Measurements from ENCODE around the gene KAT2B.
"Not testable (repeated sequence)": the region's sequence is repeated elsewhere in the genome, so short reads cannot be mapped to it uniquely, and the experiment has no call there.

DNA sequence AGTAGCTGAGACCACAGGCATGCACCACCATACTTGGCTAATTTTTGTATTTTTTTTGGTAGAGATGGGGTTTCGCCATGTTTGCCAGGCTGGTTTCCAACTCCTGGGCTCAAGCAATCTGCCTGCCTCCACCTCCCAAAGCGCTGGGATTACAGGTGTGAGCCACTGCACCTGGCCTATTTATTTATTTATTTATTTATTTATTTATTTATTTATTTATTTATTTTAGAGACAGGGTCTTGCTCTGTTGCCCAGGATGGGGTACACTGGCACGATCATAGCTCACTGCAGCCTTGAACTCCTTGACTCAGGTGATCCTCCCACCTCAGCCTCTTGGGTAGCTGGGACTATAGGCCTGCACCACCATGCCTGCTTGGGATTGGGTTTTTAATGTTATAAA lies 4.9 kb downstream of the KAT2B start:
- TF ChIP-seq, protein P1, sequence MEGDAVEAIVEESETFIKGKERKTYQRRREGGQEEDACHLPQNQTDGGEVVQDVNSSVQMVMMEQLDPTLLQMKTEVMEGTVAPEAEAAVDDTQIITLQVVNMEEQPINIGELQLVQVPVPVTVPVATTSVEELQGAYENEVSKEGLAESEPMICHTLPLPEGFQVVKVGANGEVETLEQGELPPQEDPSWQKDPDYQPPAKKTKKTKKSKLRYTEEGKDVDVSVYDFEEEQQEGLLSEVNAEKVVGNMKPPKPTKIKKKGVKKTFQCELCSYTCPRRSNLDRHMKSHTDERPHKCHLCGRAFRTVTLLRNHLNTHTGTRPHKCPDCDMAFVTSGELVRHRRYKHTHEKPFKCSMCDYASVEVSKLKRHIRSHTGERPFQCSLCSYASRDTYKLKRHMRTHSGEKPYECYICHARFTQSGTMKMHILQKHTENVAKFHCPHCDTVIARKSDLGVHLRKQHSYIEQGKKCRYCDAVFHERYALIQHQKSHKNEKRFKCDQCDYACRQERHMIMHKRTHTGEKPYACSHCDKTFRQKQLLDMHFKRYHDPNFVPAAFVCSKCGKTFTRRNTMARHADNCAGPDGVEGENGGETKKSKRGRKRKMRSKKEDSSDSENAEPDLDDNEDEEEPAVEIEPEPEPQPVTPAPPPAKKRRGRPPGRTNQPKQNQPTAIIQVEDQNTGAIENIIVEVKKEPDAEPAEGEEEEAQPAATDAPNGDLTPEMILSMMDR (IDR thresholded peaks at IDR 0.05 in 4 of 5, conservative IDR thresholded peaks at IDR 0.05 in 1 of 5), result not testable (repeated sequence)
- TF ChIP-seq POLR2A (IDR thresholded peaks at IDR 0.05), result not testable (repeated sequence)
